HepG2 (cell line): ENCODE results near the gene FNDC4. TPM values are rescaled to one million over a fixed set of nuclear protein-coding genes. Genes with fewer than 3 reads are reported as not detected.
A peak's percentile ranks its signal among the peaks of the same experiment; 100 is the strongest.

Experiments used
- ARNTL ChIP-seq: sonication (generic); formaldehyde crosslinking; IDR thresholded peaks from 2 replicates; pipeline ENCODE4 v1.4.0; 2020; ENCODE audit warnings: mild to moderate bottlenecking, missing genetic modification reagents
- EZH2 ChIP-seq: conservative IDR thresholded peaks from 2 replicates; pipeline ENCODE4 v1.6.1; 2012; ENCODE audit warnings: mild to moderate bottlenecking, low read depth, low read length, moderate library complexity
- FOXA1 ChIP-seq, 2 experiments: fragments of 450-650 bp in 1 of 2; sonication (generic) in 1 of 2; formaldehyde crosslinking in 1 of 2; IDR thresholded peaks; 2 replicates each; pipeline versions ENCODE4 v1.4.0 to v1.6.1; 2016 to 2020; ENCODE audit warnings: missing genetic modification reagents in 1 of 2
- IKZF1 ChIP-seq: fragments of 450-650 bp; IDR thresholded peaks from 2 replicates; pipeline ENCODE4 v1.7.1; 2016
- MAZ ChIP-seq, 2 experiments: sonication (generic) in 1 of 2; formaldehyde crosslinking in 1 of 2; IDR thresholded peaks; 2 replicates each; pipeline versions ENCODE4 v1.5.0 to v1.6.1; 2012 to 2020; ENCODE audit warnings: low read depth in 2 of 2, mild to moderate bottlenecking in 2 of 2, borderline replicate concordance in 1 of 2, improper control_type of control experiment in 1 of 2, low read length in 1 of 2, missing genetic modification reagents in 1 of 2, moderate library complexity in 1 of 2
- MED13 ChIP-seq: sonication (generic); formaldehyde crosslinking; IDR thresholded peaks from 2 replicates; pipeline ENCODE4 v1.5.0; 2020; ENCODE audit warnings: missing genetic modification reagents
- NAIF1 ChIP-seq: sonication (generic); formaldehyde crosslinking; IDR thresholded peaks from 2 replicates; pipeline ENCODE4 v1.5.0; 2020; ENCODE audit warnings: mild to moderate bottlenecking, missing genetic modification reagents, borderline replicate concordance
- NR2C2 ChIP-seq: sonication (generic); formaldehyde crosslinking; IDR thresholded peaks from 2 replicates; pipeline ENCODE4 v1.4.0; 2020; ENCODE audit warnings: missing genetic modification reagents, mild to moderate bottlenecking, moderate library complexity, borderline replicate concordance
- RARA ChIP-seq: IDR thresholded peaks from 2 replicates; pipeline ENCODE4 v1.6.1; 2016; ENCODE audit warnings: missing genetic modification reagents, missing compliant biosample characterization
- RBAK ChIP-seq: sonication (generic); formaldehyde crosslinking; IDR thresholded peaks from 2 replicates; pipeline ENCODE4 v1.5.1; 2020; ENCODE audit warnings: mild to moderate bottlenecking, missing genetic modification reagents
- SATB2 ChIP-seq: sonication (generic); formaldehyde crosslinking; IDR thresholded peaks from 2 replicates; pipeline ENCODE4 v1.5.0; 2020; ENCODE audit warnings: missing genetic modification reagents
- SCMH1 ChIP-seq: sonication (generic); formaldehyde crosslinking; IDR thresholded peaks from 2 replicates; pipeline ENCODE4 v1.9.0; 2021; ENCODE audit warnings: missing genetic modification reagents, mild to moderate bottlenecking, borderline replicate concordance
- SMAD1 ChIP-seq: sonication (generic); formaldehyde crosslinking; IDR thresholded peaks from 2 replicates; pipeline ENCODE4 v1.4.0; 2020; ENCODE audit warnings: missing genetic modification reagents, low read depth, mild to moderate bottlenecking, borderline replicate concordance
- TP53 ChIP-seq: sonication (generic); formaldehyde crosslinking; conservative IDR thresholded peaks from 2 replicates; pipeline ENCODE4 v1.4.0; 2020; ENCODE audit warnings: missing genetic modification reagents
- YEATS2 ChIP-seq: sonication (generic); formaldehyde crosslinking; IDR thresholded peaks from 2 replicates; pipeline ENCODE4 v1.4.0; 2020; ENCODE audit warnings: missing genetic modification reagents, borderline replicate concordance
- ZBTB8A ChIP-seq: sonication (generic); formaldehyde crosslinking; IDR thresholded peaks from 2 replicates; pipeline ENCODE4 v1.4.0; 2020; ENCODE audit warnings: mild to moderate bottlenecking, low read depth, missing genetic modification reagents, borderline replicate concordance
- ZKSCAN1 ChIP-seq: fragments of 150-350 bp; IDR thresholded peaks from 2 replicates; pipeline ENCODE4 v1.6.1; 2014; ENCODE audit warnings: low read length
- ZNF124 ChIP-seq: sonication (generic); formaldehyde crosslinking; IDR thresholded peaks from 2 replicates; pipeline ENCODE4 v1.4.0; 2020; ENCODE audit warnings: missing genetic modification reagents
- ZNF235 ChIP-seq: sonication (generic); formaldehyde crosslinking; IDR thresholded peaks from 2 replicates; pipeline ENCODE4 v1.8.1; 2023; ENCODE audit warnings: mild to moderate bottlenecking, missing genetic modification reagents, borderline replicate concordance
- ZNF451 ChIP-seq: sonication (generic); formaldehyde crosslinking; IDR thresholded peaks from 2 replicates; pipeline ENCODE4 v1.5.0; 2020; ENCODE audit warnings: mild to moderate bottlenecking, missing genetic modification reagents
- ZNF546 ChIP-seq: sonication (generic); formaldehyde crosslinking; conservative IDR thresholded peaks from 2 replicates; pipeline ENCODE4 v1.8.1; 2023; ENCODE audit warnings: mild to moderate bottlenecking, missing genetic modification reagents
- ZNF777 ChIP-seq: sonication (generic); formaldehyde crosslinking; IDR thresholded peaks from 2 replicates; pipeline ENCODE4 v1.4.0; 2020; ENCODE audit warnings: missing genetic modification reagents
- polyA plus RNA-seq, 8 experiments: library from polyadenylated mRNA; depleted of rRNA in 3 of 8; stranded (reverse) in 7 of 8; unstranded in 1 of 8; fragments of >200 nt; fragmentation: Illumina TruSeq in 4 of 8; extraction: Trizol in 4 of 8; gene quantifications; 2 replicates each; pipeline versions ENCODE4 v1.2.1 to v1.2.3, GENCODE V29; 2011 to 2016; ENCODE audit warnings: low read depth in 4 of 8, missing spikeins in 1 of 8, mixed read lengths in 1 of 8; ENCODE audit not compliant: insufficient read depth in 1 of 8
- total RNA-seq, 5 experiments: library from RNA; depleted of rRNA; stranded (reverse); fragments of >200 nt; fragmentation: Illumina TruSeq; extraction: Trizol; gene quantifications; 2 replicates each; pipeline ENCODE4 v1.2.3, GENCODE V29; 2016; ENCODE audit warnings: low read depth in 1 of 5
- TF ChIP-seq, protein P1 (sequence below): fragments of 450-650 bp; IDR thresholded peaks from 2 replicates; pipeline ENCODE4 v1.6.1; 2017
- TF ChIP-seq, protein P2 (sequence below): sonication (generic); formaldehyde crosslinking; IDR thresholded peaks from 2 replicates; pipeline ENCODE4 v1.5.1; 2020; ENCODE audit warnings: missing genetic modification reagents, mild to moderate bottlenecking, borderline replicate concordance
- TF ChIP-seq, protein P3 (sequence below): sonication (generic); formaldehyde crosslinking; IDR thresholded peaks from 2 replicates; pipeline ENCODE4 v1.4.0; 2020; ENCODE audit warnings: mild to moderate bottlenecking, missing genetic modification reagents
- TF ChIP-seq, protein P4 (sequence below): sonication (generic); formaldehyde crosslinking; conservative IDR thresholded peaks from 2 replicates; pipeline ENCODE4 v1.4.0; 2020; ENCODE audit warnings: missing genetic modification reagents

The FNDC4 gene
- total and polyA plus RNA-seq, 2 of the 13 experiments (the other 11 are each of a cell fraction or from before 2014, with no cell fraction given), result 9.0 to 17.4 TPM

DNA sequence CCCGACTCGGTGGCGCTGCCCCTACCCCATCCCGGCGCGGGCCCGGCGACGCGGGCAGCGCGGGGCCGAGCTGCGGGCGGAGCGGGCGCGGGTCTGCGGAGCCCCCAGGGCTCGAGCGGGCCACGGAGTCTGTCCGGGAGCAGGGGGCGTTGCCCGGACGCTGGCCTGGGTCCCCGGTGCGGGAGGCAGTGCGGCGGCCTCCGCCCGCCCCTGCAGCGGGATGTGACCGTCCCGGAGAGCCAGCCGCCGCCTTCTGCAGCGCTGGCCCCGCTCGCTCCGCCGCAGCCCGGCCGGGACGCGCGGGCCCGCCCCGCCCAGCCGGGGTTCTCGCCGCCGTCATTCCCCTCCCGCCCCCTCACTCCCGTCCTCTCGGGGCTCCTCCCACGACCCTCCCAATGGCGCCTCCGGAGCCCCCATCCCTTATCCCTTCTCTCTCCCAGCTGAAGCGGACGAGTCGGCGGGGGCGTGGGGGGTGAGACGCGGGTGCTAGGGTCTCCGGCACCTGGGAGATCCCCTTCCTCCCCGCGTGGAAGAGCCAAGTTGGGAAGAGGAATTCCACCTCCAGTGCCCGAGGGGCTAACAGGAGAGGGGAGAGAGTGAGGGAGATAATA is at the start of gene FNDC4 (continued):
- TF ChIP-seq TP53 (CRISPR knock-in tag) (no peak), ZNF235 (CRISPR knock-in tag) (no peak), SATB2 (CRISPR knock-in tag) (no peak), NR2C2 (CRISPR knock-in tag) (no peak), RBAK (CRISPR knock-in tag) (no peak), ZBTB8A (no peak), ZNF546 (CRISPR knock-in tag) (peak; percentile 53; the same call in 1 of the 2 replicates), ZNF124 (CRISPR knock-in tag) (no peak), NAIF1 (CRISPR knock-in tag) (no peak), ARNTL (CRISPR knock-in tag) (no peak), SCMH1 (CRISPR knock-in tag) (no peak), SMAD1 (CRISPR knock-in tag) (no peak), YEATS2 (CRISPR knock-in tag) (no peak), MAZ (IDR thresholded peaks at IDR 0.05; ENCODE audit: borderline replicate concordance, low read depth, low read length) (no peak), MAZ (CRISPR knock-in tag; IDR thresholded peaks at IDR 0.05; ENCODE audit: low read depth) (0 out of 2 replicates have a peak, but pooled peaks have one; percentile 46), MED13 (CRISPR knock-in tag) (no peak), RARA (CRISPR knock-in tag) (no peak), ZNF451 (no peak), EZH2 (no peak), ZKSCAN1 (no peak), IKZF1 (no peak), ZNF777 (CRISPR knock-in tag) (peak; percentile 59), FOXA1 (IDR thresholded peaks at IDR 0.05) (no peak), FOXA1 (CRISPR knock-in tag; IDR thresholded peaks at IDR 0.05) (no peak)
- TF ChIP-seq, protein P1, sequence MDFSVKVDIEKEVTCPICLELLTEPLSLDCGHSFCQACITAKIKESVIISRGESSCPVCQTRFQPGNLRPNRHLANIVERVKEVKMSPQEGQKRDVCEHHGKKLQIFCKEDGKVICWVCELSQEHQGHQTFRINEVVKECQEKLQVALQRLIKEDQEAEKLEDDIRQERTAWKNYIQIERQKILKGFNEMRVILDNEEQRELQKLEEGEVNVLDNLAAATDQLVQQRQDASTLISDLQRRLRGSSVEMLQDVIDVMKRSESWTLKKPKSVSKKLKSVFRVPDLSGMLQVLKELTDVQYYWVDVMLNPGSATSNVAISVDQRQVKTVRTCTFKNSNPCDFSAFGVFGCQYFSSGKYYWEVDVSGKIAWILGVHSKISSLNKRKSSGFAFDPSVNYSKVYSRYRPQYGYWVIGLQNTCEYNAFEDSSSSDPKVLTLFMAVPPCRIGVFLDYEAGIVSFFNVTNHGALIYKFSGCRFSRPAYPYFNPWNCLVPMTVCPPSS, result no peak
- TF ChIP-seq, protein P2, sequence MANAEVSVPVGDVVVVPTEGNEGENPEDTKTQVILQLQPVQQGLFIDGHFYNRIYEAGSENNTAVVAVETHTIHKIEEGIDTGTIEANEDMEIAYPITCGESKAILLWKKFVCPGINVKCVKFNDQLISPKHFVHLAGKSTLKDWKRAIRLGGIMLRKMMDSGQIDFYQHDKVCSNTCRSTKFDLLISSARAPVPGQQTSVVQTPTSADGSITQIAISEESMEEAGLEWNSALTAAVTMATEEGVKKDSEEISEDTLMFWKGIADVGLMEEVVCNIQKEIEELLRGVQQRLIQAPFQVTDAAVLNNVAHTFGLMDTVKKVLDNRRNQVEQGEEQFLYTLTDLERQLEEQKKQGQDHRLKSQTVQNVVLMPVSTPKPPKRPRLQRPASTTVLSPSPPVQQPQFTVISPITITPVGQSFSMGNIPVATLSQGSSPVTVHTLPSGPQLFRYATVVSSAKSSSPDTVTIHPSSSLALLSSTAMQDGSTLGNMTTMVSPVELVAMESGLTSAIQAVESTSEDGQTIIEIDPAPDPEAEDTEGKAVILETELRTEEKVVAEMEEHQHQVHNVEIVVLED (CRISPR knock-in tag), result no peak; the same call in 1 of the 2 replicates
- TF ChIP-seq, protein P3, sequence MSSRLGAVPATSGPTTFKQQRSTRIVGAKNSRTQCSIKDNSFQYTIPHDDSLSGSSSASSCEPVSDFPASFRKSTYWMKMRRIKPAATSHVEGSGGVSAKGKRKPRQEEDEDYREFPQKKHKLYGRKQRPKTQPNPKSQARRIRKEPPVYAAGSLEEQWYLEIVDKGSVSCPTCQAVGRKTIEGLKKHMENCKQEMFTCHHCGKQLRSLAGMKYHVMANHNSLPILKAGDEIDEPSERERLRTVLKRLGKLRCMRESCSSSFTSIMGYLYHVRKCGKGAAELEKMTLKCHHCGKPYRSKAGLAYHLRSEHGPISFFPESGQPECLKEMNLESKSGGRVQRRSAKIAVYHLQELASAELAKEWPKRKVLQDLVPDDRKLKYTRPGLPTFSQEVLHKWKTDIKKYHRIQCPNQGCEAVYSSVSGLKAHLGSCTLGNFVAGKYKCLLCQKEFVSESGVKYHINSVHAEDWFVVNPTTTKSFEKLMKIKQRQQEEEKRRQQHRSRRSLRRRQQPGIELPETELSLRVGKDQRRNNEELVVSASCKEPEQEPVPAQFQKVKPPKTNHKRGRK (CRISPR knock-in tag), result no peak
- TF ChIP-seq, protein P4, sequence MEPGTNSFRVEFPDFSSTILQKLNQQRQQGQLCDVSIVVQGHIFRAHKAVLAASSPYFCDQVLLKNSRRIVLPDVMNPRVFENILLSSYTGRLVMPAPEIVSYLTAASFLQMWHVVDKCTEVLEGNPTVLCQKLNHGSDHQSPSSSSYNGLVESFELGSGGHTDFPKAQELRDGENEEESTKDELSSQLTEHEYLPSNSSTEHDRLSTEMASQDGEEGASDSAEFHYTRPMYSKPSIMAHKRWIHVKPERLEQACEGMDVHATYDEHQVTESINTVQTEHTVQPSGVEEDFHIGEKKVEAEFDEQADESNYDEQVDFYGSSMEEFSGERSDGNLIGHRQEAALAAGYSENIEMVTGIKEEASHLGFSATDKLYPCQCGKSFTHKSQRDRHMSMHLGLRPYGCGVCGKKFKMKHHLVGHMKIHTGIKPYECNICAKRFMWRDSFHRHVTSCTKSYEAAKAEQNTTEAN (CRISPR knock-in tag), result no peak
